ENCODE results near the gene RAB11FIP4. TPM values are rescaled to one million over a fixed set of nuclear protein-coding genes. Genes with fewer than 3 reads are reported as not detected.

The RAB11FIP4 gene
- total RNA-seq, 1 experiment from 2014 or later, result 15.1 TPM

DNA sequence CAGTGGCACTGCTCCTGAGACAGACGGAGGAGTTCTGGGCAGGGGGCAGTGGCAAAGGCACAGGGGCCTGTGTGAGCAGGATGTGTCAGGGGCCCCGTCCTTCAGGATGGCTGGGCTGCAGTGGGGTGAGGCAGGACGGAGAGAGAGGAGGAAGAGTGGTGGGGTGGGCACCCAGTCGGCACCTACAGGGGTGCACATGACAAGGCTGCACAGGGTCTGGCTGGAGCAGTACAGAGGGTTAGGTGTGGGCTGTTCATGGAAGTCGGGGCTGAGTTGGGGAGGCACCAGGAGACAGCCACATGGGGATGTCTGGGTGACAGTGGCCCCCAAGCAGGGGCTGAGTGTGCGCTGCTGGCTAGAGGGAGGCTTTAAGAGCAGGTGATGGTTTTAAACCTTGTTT is 106.0 kb downstream of the RAB11FIP4 start:
- Histone ChIP-seq H3K9me3 (ENCODE audit: control insufficient read depth in 1 of 2, insufficient read depth in 1 of 2, low read depth in 1 of 2, low read length in 2 of 2) (no peaks in the 10 kb centered on the region), H2AFZ (ENCODE audit: low read depth, low read length, poor library complexity, severe bottlenecking) (no peak overlapping the region), H3K9ac (ENCODE audit: low read length) (no peak overlapping the region), H3K27ac (ENCODE audit: low read depth, low read length) (no peak overlapping the region), H3K4me3 (replicated peaks in 1 of 2; ENCODE audit: low read depth in 1 of 2, low read length in 2 of 2) (no peak overlapping the region), H3K27me3 (ENCODE audit: insufficient read depth, low read length) (no peaks in the 10 kb centered on the region), H3K4me1 (ENCODE audit: control insufficient read depth in 1 of 2, insufficient read depth in 2 of 2, low read length in 2 of 2) (peaks cover 31 to 62% of the 10 kb centered on the region in 2 experiments), H3K9me2 (ENCODE audit: insufficient read depth) (no peaks in the 10 kb centered on the region), H4K20me1 (ENCODE audit: insufficient read depth) (no peaks in the 10 kb centered on the region), H3K36me3 (ENCODE audit: control insufficient read depth in 1 of 2, insufficient read depth in 2 of 2, low read length in 2 of 2) (no peaks in the 10 kb centered on the region), H3K4me2 (ENCODE audit: low read length) (no peak overlapping the region), H3K79me2 (ENCODE audit: insufficient read depth, low read length) (no peaks in the 10 kb centered on the region; the same call in 1 of the 2 replicates)
- TF ChIP-seq ZFX (IDR thresholded peaks at IDR 0.05) (no peak), EZH2 (IDR thresholded peaks at IDR 0.05) (no peak), RAD21 (IDR thresholded peaks at IDR 0.05; ENCODE audit: low read depth) (no peak), CEBPB (IDR thresholded peaks at IDR 0.05; ENCODE audit: low read depth) (no peak), EGR1 (IDR thresholded peaks at IDR 0.05; ENCODE audit: low read depth) (no peak), FOSL1 (IDR thresholded peaks at IDR 0.05; ENCODE audit: low read depth) (no peak), ZBTB33 (IDR thresholded peaks at IDR 0.05; ENCODE audit: extremely low read depth, insufficient replicate concordance, low read length) (no peak), TCF7L2 (IDR thresholded peaks at IDR 0.05; ENCODE audit: borderline replicate concordance, extremely low read depth, insufficient read depth, insufficient read length) (no peak), JUND (IDR thresholded peaks at IDR 0.05) (no peak), YY1 (IDR thresholded peaks at IDR 0.05; ENCODE audit: extremely low read depth, insufficient replicate concordance, low read depth, low read length) (no peak), MAX (IDR thresholded peaks at IDR 0.05) (no peak), SP1 (IDR thresholded peaks at IDR 0.05; ENCODE audit: low read depth) (no peak), CTCF (IDR thresholded peaks at IDR 0.05 in 2 of 3, conservative IDR thresholded peaks at IDR 0.05 in 1 of 3; ENCODE audit: borderline replicate concordance in 1 of 3, insufficient read depth in 1 of 3, low read depth in 2 of 3, low read length in 2 of 3) (no peak), POLR2AphosphoS5 (IDR thresholded peaks at IDR 0.05; ENCODE audit: low read depth, low read length) (no peak), CBX3 (IDR thresholded peaks at IDR 0.05; ENCODE audit: low read depth) (no peak), EZH2phosphoT487 (IDR thresholded peaks at IDR 0.05; ENCODE audit: borderline replicate concordance) (no peak)
- ChIA-PET CTCF (no interaction called here), POLR2A (no interaction called here), RAD21 (ENCODE audit: low non-redundant PET in 1 of 2, low total read pairs in 2 of 2, uncharacterized antibody in 2 of 2, unreplicated experiment in 2 of 2) (no interaction called here)
- intact Hi-C loops (cut with micrococcal nuclease), result no loop called here
- DNase-seq (ENCODE audit: low read depth, low spot score) (no peak), ATAC-seq (no peak)
- BruUV-seq (replicated peaks), result no TSS peak

Measured in HCT116 (cell line).